HG02642 (cell line): ENCODE measurements around the gene PEX14.

Source experiments
- ATAC-seq: cut with Tn5 transposase; IDR thresholded peaks from one replicate; pipeline ENCODE4 v1.9.1; 2021; ENCODE audit warnings: mild to moderate bottlenecking; ENCODE audit not compliant: unreplicated experiment, poor library complexity

The PEX14 gene

DNA sequence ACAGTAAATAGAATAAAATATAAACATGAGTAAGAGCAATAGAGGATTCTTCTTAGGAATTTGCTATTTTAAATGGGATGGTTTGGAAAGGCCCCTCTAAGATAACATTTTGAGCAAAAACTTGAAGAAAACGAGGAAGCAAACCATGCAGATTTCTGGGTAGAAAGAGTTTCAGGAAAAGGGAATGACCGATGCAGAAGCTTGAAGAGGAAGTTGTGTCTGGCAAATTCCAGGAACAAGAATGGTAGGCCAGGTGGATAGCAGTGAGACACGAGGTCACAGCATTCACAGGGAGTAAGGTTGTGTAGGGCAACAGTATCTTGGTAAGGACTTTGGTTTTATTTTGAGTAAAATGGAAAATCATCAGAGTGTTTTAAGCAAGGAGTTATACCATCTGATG lies 108.9 kb downstream of the PEX14 start:
- no peak for ATAC-seq

DNA sequence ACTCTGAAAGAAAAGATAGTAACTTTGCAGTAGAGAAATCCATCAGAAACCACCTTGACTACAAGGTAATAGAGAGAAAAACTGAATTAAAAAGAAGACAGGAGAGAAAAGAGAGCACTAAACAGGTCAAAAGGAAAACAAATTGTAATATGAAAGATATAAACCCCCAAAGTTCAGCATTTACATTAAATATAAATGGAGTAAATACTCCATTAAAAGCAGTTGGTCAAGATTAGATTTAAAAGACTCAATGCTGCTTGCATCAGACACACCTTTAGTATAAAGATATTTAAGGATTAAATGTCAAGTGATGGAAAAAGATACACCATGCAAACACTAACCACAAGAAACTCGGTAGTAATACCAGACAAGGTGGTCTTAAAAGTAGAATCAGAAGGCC lies 110.5 kb downstream of the PEX14 start:
- no peak for ATAC-seq

DNA sequence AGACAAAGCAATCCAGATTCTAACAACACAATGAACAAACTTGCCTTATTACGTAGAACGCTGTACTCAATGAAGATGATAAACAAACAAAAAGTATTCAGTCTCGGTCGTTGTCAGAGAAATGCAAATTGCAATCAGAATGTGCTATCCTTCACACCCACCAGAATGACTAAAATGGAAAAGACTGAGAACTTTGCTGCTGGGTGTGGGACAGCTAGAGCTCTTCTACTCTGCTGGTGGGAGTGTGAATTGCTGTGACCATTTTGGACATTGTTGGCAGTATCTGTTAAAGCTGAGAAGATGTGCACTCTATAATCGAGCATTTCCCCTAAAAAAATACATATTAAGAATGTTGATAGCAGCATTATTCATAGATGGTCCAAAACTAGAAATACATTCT lies 111.4 kb downstream of the PEX14 start:
- no peak for ATAC-seq

DNA sequence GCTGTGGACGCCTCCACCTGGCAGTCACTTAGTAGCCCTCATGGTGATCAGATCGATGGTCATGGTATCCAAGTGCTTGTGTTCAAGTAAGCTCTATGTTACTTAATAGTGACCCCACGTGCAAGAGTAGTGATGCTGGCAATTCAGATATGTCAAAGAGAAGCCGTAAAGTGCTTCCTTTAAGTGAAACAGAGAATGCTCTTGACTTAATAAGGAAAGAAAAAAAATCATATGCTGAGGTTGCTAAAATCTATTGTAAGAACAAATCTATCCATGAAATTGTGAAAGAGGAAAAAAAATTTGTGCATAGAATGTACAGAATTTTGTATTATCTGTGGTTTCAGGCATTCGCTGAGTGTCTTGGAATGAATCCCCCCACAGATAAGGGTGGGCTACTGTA lies 113.9 kb downstream of the PEX14 start:
- ATAC-seq: no peak

DNA sequence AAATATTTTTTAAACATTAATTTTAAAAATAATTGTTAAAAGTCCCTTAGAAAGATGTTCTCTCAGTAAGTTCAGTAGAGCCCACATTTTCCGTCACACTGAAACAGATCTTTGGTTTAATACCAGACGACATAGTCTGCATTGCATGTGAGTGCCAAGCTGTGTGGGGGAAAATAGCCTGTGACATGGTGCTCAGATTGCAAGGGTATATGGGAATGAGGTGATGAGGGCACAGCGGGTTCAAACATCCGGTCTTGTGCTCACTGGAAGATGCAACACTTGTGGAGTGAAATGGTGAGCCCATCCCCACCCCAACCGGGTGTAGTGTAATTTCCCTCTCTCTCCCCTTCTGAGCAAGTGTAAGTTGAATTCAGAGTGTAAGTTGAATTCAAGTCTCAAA lies 114.3 kb downstream of the PEX14 start:
- no peak for ATAC-seq

DNA sequence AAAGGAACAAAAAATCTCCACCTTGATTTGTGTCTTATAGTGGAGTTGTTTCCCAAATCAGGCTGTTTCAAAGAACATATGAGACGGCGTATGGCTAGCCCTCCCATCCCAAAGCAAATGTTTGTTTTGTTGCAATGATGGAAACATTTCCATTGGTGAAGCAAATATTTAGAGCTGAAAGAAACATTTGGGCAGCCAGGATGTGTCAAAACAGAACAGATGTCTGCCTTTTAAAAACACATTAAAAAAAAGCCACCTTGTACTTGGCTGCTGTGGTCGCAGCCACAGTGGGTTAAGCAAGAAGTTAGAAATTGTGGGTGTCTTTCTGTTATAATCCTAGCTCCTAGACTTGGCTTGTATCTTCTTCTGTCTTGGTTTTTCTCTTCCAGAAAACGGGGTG lies 116.3 kb downstream of the PEX14 start:
- no peak for ATAC-seq

DNA sequence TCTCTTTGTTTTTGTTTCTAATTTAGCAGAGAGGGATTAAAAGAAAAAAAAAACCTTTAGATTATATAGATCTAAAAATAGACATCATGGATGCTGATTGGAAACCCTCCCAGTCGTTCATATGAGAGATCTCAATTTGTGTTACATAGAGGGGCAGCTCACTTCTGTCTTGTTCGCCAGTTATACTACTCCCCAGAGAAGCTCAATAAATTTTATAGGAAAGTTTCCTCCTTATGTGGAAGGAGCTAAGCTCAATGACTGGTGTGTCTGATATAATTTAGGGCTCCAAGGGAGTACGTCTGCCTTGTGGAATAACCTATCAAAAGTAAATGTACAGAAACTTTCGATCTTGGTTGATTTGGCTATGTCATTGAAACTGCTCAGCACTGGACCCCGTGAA lies 117.6 kb downstream of the PEX14 start:
- ATAC-seq: no peak

DNA sequence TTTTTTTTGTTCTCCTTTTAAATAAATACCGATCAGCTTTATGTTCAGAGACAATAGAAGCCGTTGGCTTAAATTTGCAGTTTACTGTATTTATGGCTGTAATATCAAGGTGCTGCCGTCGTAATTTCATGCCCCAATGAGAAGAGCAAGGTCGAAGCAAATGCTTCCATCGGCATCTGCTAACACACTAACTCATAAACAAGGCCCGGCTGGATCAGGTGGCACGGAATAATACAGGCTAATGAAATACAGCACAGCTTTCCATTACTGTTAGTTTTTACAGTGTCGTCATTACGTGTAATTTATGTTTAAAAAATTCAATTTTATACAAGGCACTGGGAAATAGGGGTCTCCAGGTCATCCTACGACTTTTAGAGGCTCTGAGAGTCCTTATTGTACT lies 119.0 kb downstream of the PEX14 start:
- no peak for ATAC-seq

DNA sequence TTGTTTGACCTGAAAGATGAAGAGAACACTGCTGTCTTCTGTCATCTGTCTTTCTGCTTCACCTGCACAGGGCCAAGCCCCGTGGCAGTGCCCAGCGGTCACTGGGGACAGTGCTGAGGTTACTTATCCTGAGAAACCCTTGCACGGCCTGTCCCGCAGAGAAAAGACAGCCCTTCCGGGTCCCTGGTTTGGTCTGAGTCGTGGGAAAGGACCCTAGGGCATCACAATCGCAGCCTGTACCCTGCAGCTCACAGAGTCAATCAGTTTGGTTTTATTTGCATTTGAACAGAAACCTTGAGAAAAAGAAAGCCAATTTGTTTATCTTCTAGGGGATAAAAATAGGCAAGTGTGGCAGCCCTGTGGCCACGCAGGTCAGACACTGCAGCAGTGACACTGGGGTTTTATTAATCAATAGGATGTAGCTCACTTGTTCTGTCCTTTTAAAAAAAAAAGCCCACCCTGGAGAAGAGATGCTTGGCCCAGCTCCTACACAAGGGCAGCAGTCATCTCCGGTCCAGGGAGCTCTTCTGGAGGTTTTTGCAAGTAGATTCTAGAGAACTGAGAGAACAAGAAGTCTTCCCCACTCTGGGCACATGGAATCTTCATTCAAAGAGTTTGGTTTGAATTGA lies 120.0 kb downstream of the PEX14 start:
- ATAC-seq: peak; percentile 42

DNA sequence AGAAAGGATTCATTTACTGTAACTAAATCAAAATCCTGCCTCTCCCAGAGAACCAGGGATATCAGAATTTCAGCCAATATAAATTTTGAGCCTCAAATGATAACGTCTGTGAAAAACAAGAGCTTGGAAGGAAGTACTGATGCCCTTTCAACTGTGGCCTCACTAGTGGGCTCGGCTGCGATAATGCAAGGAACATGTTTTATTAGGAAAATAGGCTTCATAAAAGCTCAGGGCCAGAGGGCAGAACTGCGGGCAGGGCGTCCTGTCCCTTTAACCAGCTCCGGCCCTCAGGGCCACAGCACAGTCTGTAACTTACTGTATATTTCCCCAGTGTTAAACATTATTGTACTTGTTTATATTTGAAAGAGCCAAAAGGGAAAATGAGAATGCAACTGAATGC lies 122.0 kb downstream of the PEX14 start:
- ATAC-seq: no peak

DNA sequence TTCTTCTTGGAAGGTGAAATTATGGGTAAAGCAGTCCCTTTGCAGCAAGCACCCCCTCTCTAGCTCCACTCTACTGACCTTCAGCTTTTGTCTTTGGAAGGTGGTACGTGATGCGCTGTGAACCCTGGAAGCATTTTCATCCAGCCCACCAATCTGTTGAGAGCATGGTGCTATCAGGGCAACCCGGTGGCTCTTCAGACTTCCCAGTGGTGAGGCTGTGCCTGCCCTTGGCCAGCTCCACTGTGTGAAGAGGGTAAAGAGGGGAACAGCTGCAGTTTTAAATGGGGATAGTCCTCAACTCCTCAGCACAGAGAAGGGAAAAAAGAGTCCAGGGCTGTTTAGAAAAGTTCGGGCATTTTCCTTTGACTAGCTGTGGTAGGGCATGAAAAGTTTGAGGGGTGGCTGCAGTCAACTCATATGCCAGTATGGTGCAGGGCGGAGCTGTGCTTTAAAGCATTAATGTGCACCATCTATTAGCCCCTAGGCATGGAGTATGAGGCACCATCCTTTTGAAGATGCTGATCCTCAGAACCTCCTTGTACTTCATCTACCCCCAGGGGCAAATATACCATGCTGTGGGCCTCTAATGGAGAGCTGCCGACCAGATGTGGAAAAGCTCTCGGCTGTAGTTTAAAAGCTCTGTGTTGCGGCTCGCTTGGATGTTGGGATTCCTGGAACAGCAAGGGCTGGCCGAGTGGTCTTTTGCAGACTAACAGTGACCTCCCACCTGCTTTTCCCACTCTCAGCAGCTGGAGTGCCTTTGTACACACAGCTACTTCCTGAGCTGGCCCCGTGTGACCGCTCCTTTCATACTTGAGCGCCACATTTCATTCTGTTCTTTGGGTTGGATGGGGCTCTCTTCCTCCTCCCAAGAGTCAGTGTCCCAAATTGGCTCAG lies 123.0 kb downstream of the PEX14 start:
- no peak for ATAC-seq

DNA sequence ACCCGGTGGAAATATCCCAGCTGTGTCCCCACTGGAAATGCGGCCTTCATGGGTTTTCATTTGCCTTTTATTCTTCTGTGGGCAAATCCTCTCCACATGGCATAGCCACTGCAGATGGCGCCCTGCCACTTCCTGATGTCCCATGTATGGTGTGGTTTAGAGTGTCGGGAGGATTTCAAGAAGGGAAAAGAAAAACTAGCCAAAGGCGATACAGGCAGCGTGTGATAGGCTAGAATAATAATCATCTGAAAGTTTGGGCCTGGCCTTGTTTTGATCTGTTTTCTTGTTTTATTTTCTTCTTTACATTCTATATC lies 123.6 kb downstream of the PEX14 start:
- ATAC-seq: no peak

DNA sequence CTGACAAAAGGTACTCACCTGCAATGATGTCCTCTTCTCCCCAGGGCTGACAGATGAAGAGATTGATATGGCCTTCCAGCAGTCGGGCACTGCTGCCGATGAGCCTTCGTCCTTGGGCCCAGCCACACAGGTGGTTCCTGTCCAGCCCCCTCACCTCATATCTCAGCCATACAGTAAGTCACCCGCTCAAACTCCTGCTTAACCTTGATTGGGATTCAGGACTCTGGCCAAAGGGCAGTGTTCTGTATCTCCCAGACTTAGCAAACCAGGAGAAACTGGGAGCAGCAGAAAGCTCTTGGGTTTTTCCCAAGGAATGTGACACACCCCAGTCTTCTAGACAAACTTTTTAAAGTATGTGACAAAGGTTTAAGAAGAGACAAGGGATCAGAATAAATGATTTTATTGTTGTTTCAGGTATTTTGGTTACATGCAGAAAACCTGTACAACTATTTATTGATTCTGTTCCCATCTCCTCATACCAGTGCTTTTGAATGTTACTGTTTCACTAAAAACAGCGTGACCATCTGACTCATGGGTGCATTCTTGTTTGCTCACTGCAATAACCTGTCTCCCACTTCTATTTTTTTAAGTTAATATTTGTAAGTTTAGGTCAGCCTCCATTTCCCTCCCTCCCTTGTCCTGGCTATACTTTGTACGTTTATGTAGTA lies 124.6 kb downstream of the PEX14 start:
- ATAC-seq: no peak

DNA sequence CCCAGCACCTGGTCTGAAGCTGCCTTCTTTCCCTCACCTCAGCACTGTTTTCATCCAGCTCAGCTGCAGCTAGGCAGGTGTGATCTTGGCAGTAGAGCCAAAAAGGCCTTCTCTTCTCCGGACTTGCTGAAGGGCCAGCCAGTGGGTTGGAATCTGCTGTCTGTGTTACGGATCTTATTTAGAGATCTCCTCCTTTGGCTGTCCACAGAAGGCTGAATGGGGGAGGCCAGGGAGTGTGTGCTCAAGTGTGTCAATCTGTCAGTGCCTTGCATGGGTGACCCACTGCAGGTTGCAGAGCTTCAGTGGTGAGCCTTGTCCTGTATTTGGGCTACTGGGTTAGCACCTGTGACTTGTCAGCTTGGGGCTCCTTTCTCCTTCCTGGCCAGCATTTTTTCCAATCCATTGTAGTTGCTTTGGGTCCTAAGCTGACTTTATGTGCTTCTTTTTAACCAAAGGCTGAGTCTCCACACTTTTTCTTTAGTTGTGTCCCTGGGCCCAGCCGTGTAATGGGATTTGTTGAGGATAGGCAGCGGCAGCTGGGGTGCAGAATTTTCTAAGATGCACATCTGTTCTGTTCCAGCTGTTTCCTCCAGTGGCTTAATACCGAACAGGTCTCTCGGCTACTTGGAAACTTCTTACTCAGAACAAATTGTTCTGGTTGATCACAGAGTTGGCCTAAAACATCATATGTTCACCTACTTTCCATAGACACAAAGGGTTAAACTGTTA lies 126.8 kb downstream of the PEX14 start:
- ATAC-seq: no peak

DNA sequence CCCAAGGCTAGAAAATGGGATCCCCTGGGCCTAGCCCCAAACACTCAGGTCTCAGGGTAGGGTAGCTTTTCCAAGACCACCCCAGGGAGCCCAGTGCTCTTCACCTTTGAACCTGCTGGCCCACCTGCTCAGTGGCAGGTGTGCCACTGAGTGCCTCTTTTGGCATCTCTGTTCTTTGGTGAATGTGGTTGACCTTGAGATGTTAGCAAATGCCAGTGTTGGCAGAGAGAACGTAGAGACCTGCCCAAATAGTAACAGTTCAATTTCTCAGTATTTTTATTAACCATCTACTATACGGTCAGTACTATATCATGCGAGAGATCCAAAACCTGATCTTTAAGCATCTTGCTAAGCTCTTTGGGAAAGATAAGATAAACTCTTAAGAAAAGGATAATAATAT lies 128.2 kb downstream of the PEX14 start:
- no peak for ATAC-seq

DNA sequence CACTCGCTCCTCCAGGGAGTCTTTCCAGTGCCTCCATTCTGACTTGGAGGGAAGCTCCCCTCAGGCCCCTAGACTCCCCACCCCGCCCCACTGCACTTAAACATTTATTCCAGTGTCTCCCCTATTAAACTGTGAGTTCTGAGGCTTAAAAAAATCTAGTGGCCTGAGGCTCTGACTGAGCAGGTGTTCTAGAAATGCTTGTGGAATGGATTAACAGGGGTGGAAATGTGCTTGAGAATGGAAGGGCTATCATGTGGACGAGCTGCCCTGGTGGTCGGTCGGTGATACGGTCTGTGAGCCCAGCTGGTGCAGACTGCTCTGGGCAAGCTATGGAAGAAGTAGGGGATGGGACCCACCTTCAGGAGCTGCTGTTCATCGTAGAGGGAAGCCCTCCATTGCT lies 130.2 kb downstream of the PEX14 start:
- ATAC-seq: no peak

DNA sequence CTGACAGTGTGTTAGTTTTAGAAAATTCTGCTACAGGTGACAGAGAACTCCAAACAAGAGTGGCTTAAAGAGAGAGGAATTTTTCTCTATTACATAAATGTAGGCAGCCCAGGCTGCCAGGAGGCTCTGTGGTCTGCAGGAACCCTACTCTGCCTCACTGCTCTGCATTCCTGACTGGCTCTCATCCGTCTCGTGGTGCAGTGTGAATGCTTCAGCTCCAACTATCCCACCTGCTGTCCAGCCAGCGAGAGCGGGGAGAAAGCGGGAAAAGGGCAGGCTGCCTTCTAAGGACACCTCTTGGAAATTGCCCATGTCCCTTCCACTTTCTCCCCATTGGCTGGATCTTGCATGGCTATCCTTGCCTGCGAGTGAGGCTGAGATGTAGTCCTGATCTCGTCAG lies 131.3 kb downstream of the PEX14 start:
- ATAC-seq: no peak

DNA sequence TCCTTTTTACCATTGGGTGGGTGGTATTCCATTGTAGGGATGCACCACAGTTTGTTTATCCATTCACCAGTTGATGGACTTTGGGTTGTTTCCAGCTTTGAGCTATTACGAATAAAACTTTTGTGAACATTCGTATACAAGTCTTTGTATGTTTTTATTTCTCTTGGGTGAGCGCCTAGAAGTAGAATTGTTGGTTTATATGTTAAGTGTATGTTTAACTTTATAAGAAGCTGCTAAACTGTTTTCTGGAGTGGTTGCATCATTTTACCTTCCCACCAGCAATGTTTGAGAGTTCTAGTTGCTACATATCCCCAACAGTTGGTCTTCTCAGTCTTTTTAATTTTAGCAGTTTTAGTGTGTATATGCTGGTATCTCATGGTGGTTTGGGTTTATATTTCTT lies 132.5 kb downstream of the PEX14 start:
- no peak for ATAC-seq

DNA sequence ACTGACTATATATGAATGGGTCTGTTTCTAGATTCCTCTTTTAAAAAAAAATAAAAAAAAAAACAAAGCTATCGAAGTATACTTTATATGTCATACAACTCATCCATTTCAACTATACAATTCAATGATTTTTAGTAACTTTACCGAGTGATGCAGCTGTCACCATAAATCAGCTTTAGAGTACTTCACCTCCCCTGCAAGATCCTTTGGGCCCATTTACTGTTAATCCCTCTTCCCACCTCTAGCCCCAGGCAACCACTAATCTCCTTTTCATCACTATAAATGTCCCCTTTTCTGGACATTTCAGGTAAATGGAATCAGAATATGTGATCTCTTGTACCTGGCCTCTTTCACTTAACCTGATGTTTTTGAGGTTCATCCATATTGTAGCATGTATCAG lies 133.9 kb downstream of the PEX14 start:
- ATAC-seq: no peak

DNA sequence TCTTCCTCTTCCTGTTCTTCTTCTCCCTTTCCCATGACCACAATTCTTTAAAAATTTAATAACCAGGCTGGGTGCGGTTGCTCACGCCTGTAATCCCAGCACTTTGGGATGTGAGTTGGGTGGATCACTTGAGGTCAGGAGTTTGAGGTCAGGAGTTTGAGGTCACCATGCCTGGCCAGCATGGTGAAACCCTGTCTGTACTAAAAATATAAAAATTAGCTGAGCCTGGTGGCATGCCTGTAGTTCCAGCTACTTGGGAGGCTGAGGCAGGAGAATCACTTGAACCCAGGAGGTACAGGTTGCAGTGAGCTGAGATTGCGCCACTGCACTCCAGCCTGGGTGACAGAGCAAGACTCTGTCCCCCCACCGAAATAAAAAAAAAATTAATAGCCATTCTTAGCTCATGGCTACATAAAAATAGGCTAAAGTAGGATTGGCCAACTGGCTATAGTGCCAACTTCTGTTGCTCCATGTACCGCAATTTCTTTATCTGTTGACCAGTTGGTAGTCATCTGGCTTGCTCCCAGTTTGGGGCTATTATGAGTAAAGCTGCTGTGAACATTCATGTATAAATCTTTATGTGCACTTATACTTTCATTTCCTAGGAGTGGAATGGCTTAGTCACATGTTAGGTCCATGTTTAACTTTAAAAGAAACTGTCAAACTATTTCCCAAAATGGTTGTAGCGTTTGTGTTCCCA lies 136.3 kb downstream of the PEX14 start:
- no peak for ATAC-seq
